ENCODE data around the gene MN1. TPM values are rescaled to one million over a fixed set of nuclear protein-coding genes. Genes with fewer than 3 reads are reported as not detected.

Gene MN1
- polyA plus RNA-seq, 3 donors = 0.06 to 0.38 (median 0.29) TPM

DNA sequence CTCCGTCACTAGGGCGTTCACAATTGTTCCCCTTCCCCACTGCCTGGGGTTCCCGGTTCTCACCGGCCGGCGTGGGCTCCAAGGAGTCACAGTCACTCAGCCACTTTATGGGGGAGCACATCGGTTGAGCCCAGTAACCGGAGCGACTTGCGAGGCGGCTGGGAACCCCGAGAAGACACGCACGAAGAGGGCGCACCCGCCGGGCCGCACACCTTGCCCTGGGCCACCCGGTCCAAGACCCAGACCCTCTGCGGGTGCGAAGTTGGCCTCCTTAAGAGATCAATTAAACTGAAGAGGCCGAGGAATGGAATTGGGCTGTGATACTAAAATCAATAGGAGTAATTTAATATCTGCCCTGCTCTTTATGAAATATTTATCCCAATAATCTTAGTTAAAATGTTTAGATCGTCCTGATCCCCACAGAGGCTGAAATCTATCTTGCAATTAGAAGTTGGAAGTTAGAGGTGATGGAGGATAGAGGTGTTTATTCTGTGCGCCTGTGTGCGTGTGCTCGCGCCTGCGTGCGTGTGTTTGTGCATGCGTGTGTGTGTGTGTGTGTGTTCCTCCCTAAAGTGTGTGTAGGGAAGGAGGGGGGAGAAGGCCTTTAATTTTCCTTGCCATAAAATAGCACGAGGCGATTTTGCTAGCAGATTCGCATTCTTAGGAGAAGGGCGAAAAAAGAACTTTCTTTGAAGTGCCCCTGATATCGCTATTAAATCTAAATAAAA is 954 bp upstream of the MN1 start:
- Mint-ChIP-seq H3K27me3 (ENCODE audit: low read depth in 3 of 3) (peaks cover 41 to 61% (median 46%) of the 10 kb centered on the region in 3 donors), H3K9me3 (peaks cover 0 to 6% (median 3%) of the 10 kb centered on the region in 7 donors), H3K4me3 (peak overlapping the region; percentile 76 to 87), H3K27ac (peak overlapping the region in 2 of 7 donors; percentile 45 to 69), H3K4me1 (peaks cover 8% of the 10 kb centered on the region), H3K36me3 (no peaks in the 10 kb centered on the region)
- intact Hi-C loops (cut with micrococcal nuclease) = loop anchor here (5.0 to 10.0 kb wide), 5 partner anchors 75 to 398 kb away; no protein-coding TSS in a partner anchor
- no peaks in the 10 kb centered on the region for H4K20me1 ChIP-seq (ENCODE audit: insufficient read depth, low read length)
- peaks cover 15 to 41% of the 10 kb centered on the region in 2 donors for H3K27me3 ChIP-seq (ENCODE audit: control insufficient read depth in 2 of 2, insufficient read depth in 2 of 2, low read length in 2 of 2)
- no peak overlapping the region for H3K9ac ChIP-seq (ENCODE audit: insufficient read depth, low read length, poor library complexity, severe bottlenecking)
- peak; percentile 23 to 68 (median 37) for DNase-seq
- no peaks in the 10 kb centered on the region for H3K79me2 ChIP-seq (ENCODE audit: insufficient read depth, low read length)
- H3K9me3 ChIP-seq (replicated peaks in 1 of 2; ENCODE audit: control insufficient read depth in 1 of 2, insufficient read depth in 1 of 2, low read length in 2 of 2) = no peaks in the 10 kb centered on the region
- WGBS (ENCODE audit: insufficient coverage) = 13% methylated on average over 26 of the region's 35 CpGs
- peaks cover 13% of the 10 kb centered on the region in 2 donors for H3K4me1 ChIP-seq (ENCODE audit: control insufficient read depth in 1 of 2, insufficient read depth in 2 of 2, low read length in 2 of 2)
- no peaks in the 10 kb centered on the region for H3K36me3 ChIP-seq (replicated peaks in 1 of 2; ENCODE audit: control insufficient read depth in 1 of 2, insufficient read depth in 2 of 2, low read length in 2 of 2)
- peak overlapping the region; percentile 65 for H2AFZ ChIP-seq (ENCODE audit: insufficient read depth, low read depth, low read length, poor library complexity, severe bottlenecking)
- TF ChIP-seq, protein P1, sequence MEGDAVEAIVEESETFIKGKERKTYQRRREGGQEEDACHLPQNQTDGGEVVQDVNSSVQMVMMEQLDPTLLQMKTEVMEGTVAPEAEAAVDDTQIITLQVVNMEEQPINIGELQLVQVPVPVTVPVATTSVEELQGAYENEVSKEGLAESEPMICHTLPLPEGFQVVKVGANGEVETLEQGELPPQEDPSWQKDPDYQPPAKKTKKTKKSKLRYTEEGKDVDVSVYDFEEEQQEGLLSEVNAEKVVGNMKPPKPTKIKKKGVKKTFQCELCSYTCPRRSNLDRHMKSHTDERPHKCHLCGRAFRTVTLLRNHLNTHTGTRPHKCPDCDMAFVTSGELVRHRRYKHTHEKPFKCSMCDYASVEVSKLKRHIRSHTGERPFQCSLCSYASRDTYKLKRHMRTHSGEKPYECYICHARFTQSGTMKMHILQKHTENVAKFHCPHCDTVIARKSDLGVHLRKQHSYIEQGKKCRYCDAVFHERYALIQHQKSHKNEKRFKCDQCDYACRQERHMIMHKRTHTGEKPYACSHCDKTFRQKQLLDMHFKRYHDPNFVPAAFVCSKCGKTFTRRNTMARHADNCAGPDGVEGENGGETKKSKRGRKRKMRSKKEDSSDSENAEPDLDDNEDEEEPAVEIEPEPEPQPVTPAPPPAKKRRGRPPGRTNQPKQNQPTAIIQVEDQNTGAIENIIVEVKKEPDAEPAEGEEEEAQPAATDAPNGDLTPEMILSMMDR (IDR thresholded peaks at IDR 0.05) = no peak
- H3K27ac ChIP-seq (ENCODE audit: low read depth in 1 of 2, low read length in 2 of 2) = no peak overlapping the region
- H3K4me2 ChIP-seq (replicated peaks; ENCODE audit: extremely low read depth, low read length, poor library complexity, severe bottlenecking) = peak overlapping the region; percentile 80
- peak overlapping the region; percentile 48 to 76 (median 55) for H3K4me3 ChIP-seq (replicated peaks in 1 of 3; ENCODE audit: low read depth in 2 of 3, low read length in 3 of 3)

DNA sequence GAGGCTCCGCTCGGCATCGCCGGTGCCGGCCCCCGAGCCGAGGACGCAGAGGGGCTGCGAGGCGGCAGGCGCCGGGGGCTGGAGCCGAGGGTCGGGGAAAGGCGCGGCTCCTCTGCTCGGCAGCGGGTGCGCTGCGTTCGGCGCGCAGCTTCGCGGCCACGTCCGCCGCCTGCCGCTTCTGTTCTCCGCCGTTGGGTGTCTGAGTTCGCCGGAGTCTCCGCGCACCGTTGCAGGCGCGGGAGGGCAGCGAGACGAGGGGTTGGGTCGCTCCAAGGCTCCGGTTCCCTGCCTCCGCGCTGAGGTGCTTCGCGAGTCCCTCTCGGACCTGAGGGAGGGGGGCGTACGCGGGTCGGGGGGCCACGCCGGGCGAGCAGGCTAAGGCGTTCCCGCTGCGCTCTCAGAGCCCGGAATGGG is 347 bp downstream of the MN1 start:
- under 1% methylated on average over 46 of the region's 58 CpGs for WGBS (ENCODE audit: insufficient coverage)
- DNase-seq = peak in 1 of 3 donors; percentile 8
- Histone ChIP-seq H3K9me3 (replicated peaks in 1 of 2; ENCODE audit: control insufficient read depth in 1 of 2, insufficient read depth in 1 of 2, low read length in 2 of 2) (no peaks in the 10 kb centered on the region), H3K4me3 (replicated peaks in 1 of 3; ENCODE audit: low read depth in 2 of 3, low read length in 3 of 3) (peak overlapping the region; percentile 48 to 76 (median 55)), H3K9ac (ENCODE audit: insufficient read depth, low read length, poor library complexity, severe bottlenecking) (peak overlapping the region; percentile 43), H3K79me2 (ENCODE audit: insufficient read depth, low read length) (no peaks in the 10 kb centered on the region), H3K27ac (ENCODE audit: low read depth in 1 of 2, low read length in 2 of 2) (no peak overlapping the region), H3K36me3 (replicated peaks in 1 of 2; ENCODE audit: control insufficient read depth in 1 of 2, insufficient read depth in 2 of 2, low read length in 2 of 2) (no peaks in the 10 kb centered on the region), H3K27me3 (ENCODE audit: control insufficient read depth in 2 of 2, insufficient read depth in 2 of 2, low read length in 2 of 2) (peaks cover 15 to 41% of the 10 kb centered on the region in 2 donors), H3K4me2 (replicated peaks; ENCODE audit: extremely low read depth, low read length, poor library complexity, severe bottlenecking) (peak overlapping the region; percentile 80), H2AFZ (ENCODE audit: insufficient read depth, low read depth, low read length, poor library complexity, severe bottlenecking) (peak overlapping the region; percentile 65), H3K4me1 (ENCODE audit: control insufficient read depth in 1 of 2, insufficient read depth in 2 of 2, low read length in 2 of 2) (peaks cover 13% of the 10 kb centered on the region in 2 donors), H4K20me1 (ENCODE audit: insufficient read depth, low read length) (no peaks in the 10 kb centered on the region)
- Mint-ChIP-seq H3K4me1 (peaks cover 8% of the 10 kb centered on the region), H3K27me3 (ENCODE audit: low read depth in 3 of 3) (peaks cover 31 to 60% (median 44%) of the 10 kb centered on the region in 3 donors), H3K36me3 (no peaks in the 10 kb centered on the region), H3K27ac (peak overlapping the region in 1 of 7 donors; percentile 25), H3K4me3 (peak overlapping the region; percentile 76 to 87), H3K9me3 (peaks cover 2 to 10% (median 3%) of the 10 kb centered on the region in 7 donors)
- TF ChIP-seq, protein P1 (IDR thresholded peaks at IDR 0.05) = no peak
- intact Hi-C loops (cut with micrococcal nuclease) = loop anchor here (5.0 to 10.0 kb wide), 5 partner anchors 74 to 396 kb away; no protein-coding TSS in a partner anchor

All from CD14-positive monocyte (primary cell).